ENCODE results near the gene ANKH.
"Not testable (repeated sequence)": the region's sequence is repeated elsewhere in the genome, so short reads cannot be mapped to it uniquely, and the experiment has no call there.

Gene ANKH

GRCh38 chr5:14824499-14824898, 47.1 kb downstream of the ANKH start:
- no peak for DNase-seq

- DNase-seq, result no peak
Observed at GRCh38 chr5:14821100-14821845, 50.3 kb downstream of the ANKH start.

- DNase-seq, result no peak
Observed at GRCh38 chr5:14818931-14819790, 52.4 kb downstream of the ANKH start.

GRCh38 chr5:14817762-14818136, 53.8 kb downstream of the ANKH start:
- not testable (repeated sequence) for DNase-seq

- DNase-seq, result no peak
Observed at GRCh38 chr5:14816999-14817761, 54.4 kb downstream of the ANKH start.

- DNase-seq, result no peak
Observed at GRCh38 chr5:14816374-14816998, 55.1 kb downstream of the ANKH start.

GRCh38 chr5:14813747-14814146, 57.8 kb downstream of the ANKH start:
- no peak for DNase-seq

GRCh38 chr5:14812166-14812565, 59.4 kb downstream of the ANKH start:
- no peak for DNase-seq

- DNase-seq, result no peak
Observed at GRCh38 chr5:14810928-14811572, 60.5 kb downstream of the ANKH start.

- no peak for DNase-seq
Observed at GRCh38 chr5:14810282-14810681, 61.3 kb downstream of the ANKH start.

- DNase-seq, result peak; percentile 54
Observed at GRCh38 chr5:14809369-14810155, 62.0 kb downstream of the ANKH start.

- no peak for DNase-seq
Observed at GRCh38 chr5:14807471-14807870, 64.1 kb downstream of the ANKH start.

GRCh38 chr5:14806456-14806855, 65.1 kb downstream of the ANKH start:
- no peak for DNase-seq

- no peak for DNase-seq
Observed at GRCh38 chr5:14802541-14802940, 69.0 kb downstream of the ANKH start.

GRCh38 chr5:14801792-14802191, 69.8 kb downstream of the ANKH start:
- DNase-seq, result no peak

- DNase-seq, result not testable (repeated sequence)
Observed at GRCh38 chr5:14797385-14797784, 74.2 kb downstream of the ANKH start.

GRCh38 chr5:14794583-14795230, 76.9 kb downstream of the ANKH start:
- DNase-seq, result no peak

GRCh38 chr5:14793851-14794250, 77.7 kb downstream of the ANKH start:
- DNase-seq, result no peak

- DNase-seq, result no peak
Observed at GRCh38 chr5:14790911-14791310, 80.7 kb downstream of the ANKH start.

- DNase-seq, result no peak
Observed at GRCh38 chr5:14790220-14790619, 81.4 kb downstream of the ANKH start.

Data from stimulated activated CD4-positive, alpha-beta T cell treated with anti-CD3 and anti-CD28 coated beads, Interleukin-12 subunit alpha, Interleukin-12 subunit beta, amount 100 ng/mL, for 4 hours (primary cell).